Measurements from ENCODE around the gene AP3D1. TPM values are rescaled to one million over a fixed set of nuclear protein-coding genes. Genes with fewer than 3 reads are reported as not detected.

Gene AP3D1
- total and polyA plus RNA-seq, 9 of the 15 experiments (the other 6 are each of a cell fraction or from before 2014, with no cell fraction given), result 1.2 to 86.1 (median 35.9) TPM

DNA sequence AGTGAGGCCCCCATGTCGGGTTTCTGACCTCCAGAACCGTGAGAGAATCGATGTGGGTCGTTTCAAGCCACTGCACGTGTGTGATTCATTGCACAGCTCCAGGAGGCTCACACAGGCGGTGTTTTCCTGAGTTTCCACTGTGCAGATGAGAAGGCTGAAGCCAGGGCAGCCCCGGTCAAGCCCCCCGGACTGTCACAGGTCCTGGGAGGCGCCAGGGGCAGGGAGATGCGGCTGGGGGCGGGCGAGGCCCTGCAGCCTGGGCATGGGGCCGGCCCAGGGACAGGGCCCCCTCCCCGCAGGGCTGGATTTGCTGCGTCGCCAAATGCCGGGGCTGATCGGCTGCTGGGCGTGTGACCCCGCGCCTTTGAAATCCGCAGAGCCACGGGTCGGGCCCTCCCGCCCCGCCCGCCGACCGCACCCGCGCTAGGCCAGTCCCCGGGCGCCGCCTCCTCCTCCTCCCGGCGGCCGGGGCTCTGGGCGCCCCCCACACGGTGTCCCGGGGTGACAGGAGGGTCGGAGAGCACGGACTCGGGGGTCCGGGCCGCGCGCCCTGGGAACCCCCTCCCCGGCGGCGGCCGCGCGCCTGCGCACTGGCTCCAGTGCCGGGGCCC is 90.4 kb downstream of the AP3D1 start (continued):
- TF ChIP-seq RAD21 (CRISPR knock-in tag; conservative IDR thresholded peaks at IDR 0.05 in 1 of 2, IDR thresholded peaks at IDR 0.05 in 1 of 2) (no peak), PTTG1 (tag; IDR thresholded peaks at IDR 0.05; ENCODE audit: low read depth) (no peak), MYNN (IDR thresholded peaks at IDR 0.05) (0 out of 2 replicates have a peak, but pooled peaks have one; percentile 18), MYNN (CRISPR knock-in tag; IDR thresholded peaks at IDR 0.05) (no peak), ZFX (CRISPR knock-in tag; IDR thresholded peaks at IDR 0.05) (peak; percentile 60), CHD4 (IDR thresholded peaks at IDR 0.05; ENCODE audit: insufficient read depth, insufficient replicate concordance, low read depth, low read length, poor library complexity, severe bottlenecking) (no peak), EZH2 (IDR thresholded peaks at IDR 0.05; ENCODE audit: borderline replicate concordance, low read depth, low read length) (no peak), GABPB2 (CRISPR knock-in tag; conservative IDR thresholded peaks at IDR 0.05) (no peak), FOXJ2 (tag; IDR thresholded peaks at IDR 0.05) (peak; percentile 58), HDAC2 (IDR thresholded peaks at IDR 0.05) (peak; percentile 23; the same call in 1 of the 2 replicates), FOSL1 (tag; conservative IDR thresholded peaks at IDR 0.05) (peak; percentile 52), RBM15 (IDR thresholded peaks at IDR 0.05; ENCODE audit: insufficient read depth, low read length) (no peak), SPI1 (IDR thresholded peaks at IDR 0.05; ENCODE audit: borderline replicate concordance, low read depth, low read length) (no peak), ZNF507 (tag; conservative IDR thresholded peaks at IDR 0.05) (no peak), RNF2 (IDR thresholded peaks at IDR 0.05) (peak; percentile 70; the same call in 1 of the 2 replicates), TGIF2 (CRISPR knock-in tag; IDR thresholded peaks at IDR 0.05) (no peak; the same call in 1 of the 2 replicates), KAT8 (IDR thresholded peaks at IDR 0.05; ENCODE audit: low read depth) (no peak), HDAC8 (tag; IDR thresholded peaks at IDR 0.05) (no peak), ZFP36 (IDR thresholded peaks at IDR 0.05; ENCODE audit: low read depth, low read length, partially characterized antibody) (no peak), ATF1 (CRISPR knock-in tag; IDR thresholded peaks at IDR 0.05) (no peak), ATF1 (tag; IDR thresholded peaks at IDR 0.05) (no peak), POU5F1 (IDR thresholded peaks at IDR 0.05; ENCODE audit: borderline replicate concordance, low read depth, low read length, partially characterized antibody) (no peak)
- TF ChIP-seq, protein P1, sequence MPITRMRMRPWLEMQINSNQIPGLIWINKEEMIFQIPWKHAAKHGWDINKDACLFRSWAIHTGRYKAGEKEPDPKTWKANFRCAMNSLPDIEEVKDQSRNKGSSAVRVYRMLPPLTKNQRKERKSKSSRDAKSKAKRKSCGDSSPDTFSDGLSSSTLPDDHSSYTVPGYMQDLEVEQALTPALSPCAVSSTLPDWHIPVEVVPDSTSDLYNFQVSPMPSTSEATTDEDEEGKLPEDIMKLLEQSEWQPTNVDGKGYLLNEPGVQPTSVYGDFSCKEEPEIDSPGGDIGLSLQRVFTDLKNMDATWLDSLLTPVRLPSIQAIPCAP (CRISPR knock-in tag; IDR thresholded peaks at IDR 0.05; ENCODE audit: borderline replicate concordance), result no peak
- TF ChIP-seq, protein P2, sequence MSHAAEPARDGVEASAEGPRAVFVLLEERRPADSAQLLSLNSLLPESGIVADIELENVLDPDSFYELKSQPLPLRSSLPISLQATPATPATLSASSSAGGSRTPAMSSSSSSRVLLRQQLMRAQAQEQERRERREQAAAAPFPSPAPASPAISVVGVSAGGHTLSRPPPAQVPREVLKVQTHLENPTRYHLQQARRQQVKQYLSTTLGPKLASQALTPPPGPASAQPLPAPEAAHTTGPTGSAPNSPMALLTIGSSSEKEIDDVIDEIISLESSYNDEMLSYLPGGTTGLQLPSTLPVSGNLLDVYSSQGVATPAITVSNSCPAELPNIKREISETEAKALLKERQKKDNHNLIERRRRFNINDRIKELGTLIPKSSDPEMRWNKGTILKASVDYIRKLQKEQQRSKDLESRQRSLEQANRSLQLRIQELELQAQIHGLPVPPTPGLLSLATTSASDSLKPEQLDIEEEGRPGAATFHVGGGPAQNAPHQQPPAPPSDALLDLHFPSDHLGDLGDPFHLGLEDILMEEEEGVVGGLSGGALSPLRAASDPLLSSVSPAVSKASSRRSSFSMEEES (CRISPR knock-in tag; IDR thresholded peaks at IDR 0.05), result no peak
- TF ChIP-seq, protein P3, sequence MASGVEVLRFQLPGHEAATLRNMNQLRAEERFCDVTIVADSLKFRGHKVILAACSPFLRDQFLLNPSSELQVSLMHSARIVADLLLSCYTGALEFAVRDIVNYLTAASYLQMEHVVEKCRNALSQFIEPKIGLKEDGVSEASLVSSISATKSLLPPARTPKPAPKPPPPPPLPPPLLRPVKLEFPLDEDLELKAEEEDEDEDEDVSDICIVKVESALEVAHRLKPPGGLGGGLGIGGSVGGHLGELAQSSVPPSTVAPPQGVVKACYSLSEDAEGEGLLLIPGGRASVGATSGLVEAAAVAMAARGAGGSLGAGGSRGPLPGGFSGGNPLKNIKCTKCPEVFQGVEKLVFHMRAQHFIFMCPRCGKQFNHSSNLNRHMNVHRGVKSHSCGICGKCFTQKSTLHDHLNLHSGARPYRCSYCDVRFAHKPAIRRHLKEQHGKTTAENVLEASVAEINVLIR (CRISPR knock-in tag; IDR thresholded peaks at IDR 0.05), result no peak
- TF ChIP-seq, protein P4, sequence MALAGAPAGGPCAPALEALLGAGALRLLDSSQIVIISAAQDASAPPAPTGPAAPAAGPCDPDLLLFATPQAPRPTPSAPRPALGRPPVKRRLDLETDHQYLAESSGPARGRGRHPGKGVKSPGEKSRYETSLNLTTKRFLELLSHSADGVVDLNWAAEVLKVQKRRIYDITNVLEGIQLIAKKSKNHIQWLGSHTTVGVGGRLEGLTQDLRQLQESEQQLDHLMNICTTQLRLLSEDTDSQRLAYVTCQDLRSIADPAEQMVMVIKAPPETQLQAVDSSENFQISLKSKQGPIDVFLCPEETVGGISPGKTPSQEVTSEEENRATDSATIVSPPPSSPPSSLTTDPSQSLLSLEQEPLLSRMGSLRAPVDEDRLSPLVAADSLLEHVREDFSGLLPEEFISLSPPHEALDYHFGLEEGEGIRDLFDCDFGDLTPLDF (CRISPR knock-in tag; IDR thresholded peaks at IDR 0.05), result no peak
